GM19035 (cell line): ENCODE measurements around the gene KRTAP3-3.

Source experiments
- ATAC-seq: cut with Tn5 transposase; IDR thresholded peaks from one replicate; pipeline ENCODE4 v1.9.1; 2021; ENCODE audit not compliant: unreplicated experiment

The KRTAP3-3 gene

GRCh38 chr17:40961591-40961990 lies 32.4 kb downstream of the KRTAP3-3 start:
- no peak for ATAC-seq

GRCh38 chr17:40960144-40960543 lies 33.8 kb downstream of the KRTAP3-3 start:
- no peak for ATAC-seq

GRCh38 chr17:40958086-40958953 lies 35.6 kb downstream of the KRTAP3-3 start:
- ATAC-seq, result no peak

DNA sequence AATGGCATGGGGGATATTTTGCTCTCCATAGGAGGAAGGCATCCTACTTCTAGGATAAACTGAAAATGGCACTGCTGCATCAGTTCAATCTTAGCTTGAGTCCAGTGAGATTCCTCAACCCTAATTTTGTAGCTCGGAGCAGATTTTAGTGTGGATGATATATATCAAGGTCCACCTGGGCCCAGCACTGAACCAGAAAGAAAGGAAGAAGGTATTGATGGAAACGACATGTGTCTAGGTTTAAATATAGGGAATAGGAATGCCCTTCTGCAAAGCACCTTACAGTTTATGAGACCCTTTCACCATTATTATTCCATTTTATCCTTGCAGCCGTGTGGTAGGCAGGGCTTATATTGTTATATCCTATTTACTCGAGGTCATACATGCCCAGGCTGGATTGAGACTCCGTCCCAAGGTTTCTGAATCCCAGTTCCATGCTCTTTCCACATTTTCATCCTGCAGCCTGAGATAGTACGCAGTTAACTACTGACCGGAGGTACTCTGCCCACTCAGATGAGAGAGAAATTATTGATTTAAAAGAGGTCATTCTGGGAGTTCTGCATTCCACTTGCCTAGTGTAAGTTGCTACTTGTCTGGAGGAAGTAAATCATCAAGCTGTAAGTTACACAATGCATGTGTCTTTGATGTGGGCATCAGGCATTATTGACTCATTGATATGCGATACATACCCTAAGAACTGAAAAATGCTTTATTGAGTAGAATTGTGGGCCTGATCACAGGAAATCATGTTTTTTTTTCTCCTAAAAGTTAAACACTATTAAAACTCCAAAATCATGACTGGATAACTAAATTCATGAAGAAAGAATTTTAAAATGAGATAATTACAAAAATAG lies 37.3 kb downstream of the KRTAP3-3 start:
- ATAC-seq, result no peak

DNA sequence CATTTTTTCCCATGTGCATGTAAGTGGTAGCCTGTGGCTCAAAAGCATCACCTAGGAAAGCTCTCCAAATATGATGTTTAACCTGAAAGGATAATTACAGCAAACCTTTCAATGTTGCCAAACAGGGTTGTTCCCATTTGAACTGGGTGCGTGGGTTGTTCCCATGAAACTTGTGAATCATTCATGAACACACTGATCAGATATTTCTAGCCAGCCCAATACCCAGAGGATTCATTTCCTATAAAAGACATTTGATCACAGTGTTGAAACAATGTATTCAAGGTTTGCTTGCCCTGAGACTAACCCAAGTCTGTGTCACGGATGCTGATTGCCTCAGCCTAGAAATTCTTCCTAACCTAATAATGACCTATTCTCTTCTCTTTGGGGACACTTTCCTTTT lies 40.1 kb downstream of the KRTAP3-3 start:
- no peak for ATAC-seq

DNA sequence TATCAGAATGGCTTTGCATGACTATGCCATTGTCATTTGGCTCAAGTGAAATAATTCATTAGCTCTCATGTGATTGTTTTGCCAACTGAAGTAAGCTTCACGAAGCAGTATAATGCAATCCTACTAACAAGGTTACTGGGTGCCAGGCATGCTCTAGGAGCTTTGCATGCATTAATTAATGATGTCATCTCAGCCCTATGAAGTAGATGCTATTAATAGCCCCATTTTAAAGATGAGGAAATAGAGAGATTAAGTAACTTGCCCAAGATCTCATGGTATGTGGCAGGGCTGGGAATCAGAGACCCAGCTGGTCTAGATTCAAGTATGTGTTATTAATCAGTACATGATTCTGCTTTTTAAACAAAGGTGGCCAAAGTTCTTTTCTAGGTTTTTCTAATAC lies 41.3 kb downstream of the KRTAP3-3 start:
- ATAC-seq, result no peak

DNA sequence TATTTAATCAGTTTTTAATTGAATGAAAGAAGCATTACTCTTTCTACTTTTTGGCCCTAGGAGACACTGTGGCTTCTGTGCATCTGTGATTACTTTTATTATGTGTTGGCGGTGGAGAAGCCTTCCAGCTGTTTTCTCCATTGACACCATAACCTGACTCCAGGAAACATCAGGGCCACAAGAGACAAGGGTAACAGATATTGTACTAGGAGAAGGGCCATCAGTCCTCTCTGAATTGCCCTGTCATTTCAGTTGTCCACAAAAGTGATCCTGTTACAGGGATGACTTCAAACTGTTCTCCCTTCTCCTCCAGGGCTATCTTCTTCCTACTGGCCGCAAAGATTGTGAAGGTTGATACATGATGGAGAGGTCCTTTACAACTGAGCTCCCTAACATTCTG lies 41.8 kb downstream of the KRTAP3-3 start:
- ATAC-seq, result no peak

- ATAC-seq, result no peak
Measured at GRCh38 chr17:40951011-40951622, 42.8 kb downstream of the KRTAP3-3 start.

DNA sequence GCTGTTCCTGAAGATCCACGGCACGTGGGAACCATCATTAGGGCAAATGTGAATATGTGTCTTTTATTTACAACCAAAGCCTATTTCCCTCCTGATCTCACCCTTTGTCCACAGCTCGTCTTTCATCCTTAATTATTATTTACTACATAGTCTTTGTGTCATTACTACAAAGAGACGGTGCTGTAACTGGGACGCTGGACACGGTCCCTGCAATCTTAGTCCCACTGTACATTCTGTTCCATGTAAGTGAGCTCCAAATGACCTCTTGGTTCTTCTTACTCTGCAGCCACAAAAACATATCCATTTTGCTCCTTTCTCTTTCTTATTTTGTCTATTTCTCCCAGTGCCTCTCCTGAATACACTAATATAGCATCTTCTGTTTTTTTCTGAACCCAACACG lies 43.8 kb downstream of the KRTAP3-3 start:
- no peak for ATAC-seq

DNA sequence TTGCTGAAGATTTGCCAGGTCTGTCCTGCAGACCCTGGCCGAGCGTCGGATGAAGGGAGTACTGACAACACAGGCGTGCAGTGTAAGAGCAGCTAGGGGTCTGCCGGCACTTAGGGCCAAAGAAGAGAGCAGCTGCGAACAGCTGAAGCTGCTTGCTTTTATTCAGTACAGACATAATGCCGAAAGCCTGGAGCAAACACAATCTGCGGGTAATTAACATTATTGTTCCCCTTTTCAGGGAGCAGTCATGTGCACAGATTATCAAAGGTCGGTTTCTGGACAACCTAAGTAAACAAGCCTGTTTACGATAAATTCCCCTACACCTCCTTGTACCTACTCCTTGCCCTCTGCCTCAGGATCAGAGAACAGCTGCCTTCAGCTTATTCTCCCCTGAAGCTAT lies 44.5 kb downstream of the KRTAP3-3 start:
- ATAC-seq, result no peak

- no peak for ATAC-seq
Measured at GRCh38 chr17:40947929-40948328, 46.0 kb downstream of the KRTAP3-3 start.

DNA sequence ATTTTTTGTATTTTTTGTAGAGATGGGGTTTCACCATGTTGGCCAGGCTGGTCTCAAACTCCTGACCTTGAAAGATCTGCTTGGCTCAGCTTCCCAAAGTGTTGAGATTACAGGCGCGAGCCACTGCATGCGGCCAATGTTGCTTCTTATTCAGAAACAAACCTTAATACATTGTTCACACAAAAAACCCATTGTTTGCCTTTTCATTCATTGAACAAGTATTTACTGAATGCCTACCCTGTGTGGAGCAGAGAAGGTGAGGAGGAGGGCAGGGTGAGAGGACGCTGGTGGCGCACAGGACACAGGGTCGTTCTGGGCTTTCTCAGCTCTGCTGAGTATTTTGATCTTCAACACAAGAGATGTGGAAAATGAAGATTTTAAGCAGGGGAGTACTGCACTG lies 48.5 kb downstream of the KRTAP3-3 start:
- ATAC-seq, result no peak

DNA sequence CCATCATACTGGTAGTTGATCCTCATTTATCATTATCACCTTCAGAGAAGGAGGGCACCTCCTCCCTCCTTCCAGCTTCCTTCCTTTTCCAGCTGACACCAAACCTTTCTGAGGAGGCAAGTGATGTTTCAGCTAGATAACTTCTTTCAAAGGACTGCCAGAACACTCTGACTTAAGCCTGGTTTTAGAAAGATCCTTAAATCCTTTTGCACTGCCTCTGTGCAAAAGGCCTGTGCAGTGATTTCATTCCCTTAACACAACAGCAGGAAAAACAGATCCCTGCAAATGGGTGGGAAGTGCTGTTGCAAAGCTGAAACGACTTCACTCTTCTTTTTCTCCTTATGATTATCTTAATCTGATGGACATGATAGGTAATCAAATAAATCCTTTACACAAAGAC lies 49.4 kb downstream of the KRTAP3-3 start:
- ATAC-seq, result no peak
